ENCODE measurements around the gene LRFN2.

Gene LRFN2

GRCh38 chr6:40343877-40344565 is 243.1 kb downstream of the LRFN2 start:
- DNase-seq = no peak

- no peak for DNase-seq
Observed at GRCh38 chr6:40343318-40343876, 243.8 kb downstream of the LRFN2 start.

- no peak for DNase-seq
Observed at GRCh38 chr6:40342723-40343122, 244.4 kb downstream of the LRFN2 start.

- no peak for DNase-seq
Observed at GRCh38 chr6:40341726-40342125, 245.4 kb downstream of the LRFN2 start.

Data from GF-D8 (cell line).